GM19372 (cell line): Measurements from ENCODE around the gene NRGN.
A peak's percentile ranks its signal among the peaks of the same experiment; 100 is the strongest.
"Not testable (repeated sequence)": the region's sequence is repeated elsewhere in the genome, so short reads cannot be mapped to it uniquely, and the experiment has no call there.

ENCODE experiments used
- ATAC-seq: cut with Tn5 transposase; IDR thresholded peaks from one replicate; pipeline ENCODE4 v1.9.1; 2021; ENCODE audit warnings: mild to moderate bottlenecking, low read depth, moderate library complexity; ENCODE audit not compliant: unreplicated experiment

NRGN gene

DNA sequence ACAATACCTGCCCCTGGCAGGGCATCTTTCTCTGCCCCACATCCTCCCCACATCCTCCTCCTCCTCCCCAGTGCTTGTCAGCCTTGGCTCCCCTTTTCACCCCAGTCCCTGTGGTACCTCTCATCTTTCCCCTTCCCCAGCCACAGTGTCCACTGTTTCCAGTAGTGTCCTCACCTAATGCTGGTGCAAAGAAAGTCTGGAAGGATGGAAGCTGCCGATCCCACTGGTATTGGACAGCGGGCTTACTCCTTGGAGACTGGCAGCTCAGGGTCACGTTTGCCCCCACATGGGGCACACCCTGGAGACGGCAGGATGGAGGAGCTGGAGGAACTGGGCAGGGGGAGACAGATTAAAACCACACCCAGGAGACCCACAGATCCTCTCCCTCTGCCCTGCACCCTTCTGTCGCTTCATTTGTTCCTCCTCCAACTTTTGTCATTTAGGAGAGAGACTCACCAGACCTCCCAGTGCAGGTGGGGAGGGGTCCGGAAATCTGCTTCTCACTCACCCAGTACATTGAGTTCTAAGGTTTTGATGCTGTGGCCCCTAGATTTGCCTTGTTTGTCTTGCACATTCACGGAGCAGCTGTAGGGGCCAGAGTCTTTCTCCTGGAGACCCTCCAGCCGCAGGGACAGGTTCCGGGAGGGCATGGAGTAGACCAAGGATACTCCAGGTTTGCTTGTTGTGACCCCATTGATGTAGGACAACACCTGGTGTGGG lies 16.5 kb downstream of the NRGN start:
- ATAC-seq = no peak

- ATAC-seq = no peak
Observed at GRCh38 chr11:124756753-124757227, 17.0 kb downstream of the NRGN start.

DNA sequence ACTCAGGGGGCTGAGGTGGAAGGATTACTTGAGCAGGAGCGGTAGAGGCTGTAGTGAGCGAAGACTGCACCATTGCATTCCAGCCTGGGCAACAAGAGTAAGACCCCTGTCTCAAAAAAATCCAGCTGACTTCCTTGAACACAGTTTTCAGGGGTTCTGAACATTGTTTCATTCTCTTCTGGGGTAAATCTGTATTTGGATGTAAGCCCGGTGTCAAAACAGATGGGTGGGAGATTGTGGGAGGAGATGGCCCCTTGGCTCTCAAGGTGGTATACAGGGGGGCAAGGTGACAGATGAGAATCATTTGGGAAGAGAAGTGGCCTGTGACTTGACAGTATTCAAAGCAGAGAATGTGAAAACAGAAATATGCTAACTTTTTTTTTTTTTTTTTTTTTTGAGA lies 17.6 kb downstream of the NRGN start:
- no peak for ATAC-seq

DNA sequence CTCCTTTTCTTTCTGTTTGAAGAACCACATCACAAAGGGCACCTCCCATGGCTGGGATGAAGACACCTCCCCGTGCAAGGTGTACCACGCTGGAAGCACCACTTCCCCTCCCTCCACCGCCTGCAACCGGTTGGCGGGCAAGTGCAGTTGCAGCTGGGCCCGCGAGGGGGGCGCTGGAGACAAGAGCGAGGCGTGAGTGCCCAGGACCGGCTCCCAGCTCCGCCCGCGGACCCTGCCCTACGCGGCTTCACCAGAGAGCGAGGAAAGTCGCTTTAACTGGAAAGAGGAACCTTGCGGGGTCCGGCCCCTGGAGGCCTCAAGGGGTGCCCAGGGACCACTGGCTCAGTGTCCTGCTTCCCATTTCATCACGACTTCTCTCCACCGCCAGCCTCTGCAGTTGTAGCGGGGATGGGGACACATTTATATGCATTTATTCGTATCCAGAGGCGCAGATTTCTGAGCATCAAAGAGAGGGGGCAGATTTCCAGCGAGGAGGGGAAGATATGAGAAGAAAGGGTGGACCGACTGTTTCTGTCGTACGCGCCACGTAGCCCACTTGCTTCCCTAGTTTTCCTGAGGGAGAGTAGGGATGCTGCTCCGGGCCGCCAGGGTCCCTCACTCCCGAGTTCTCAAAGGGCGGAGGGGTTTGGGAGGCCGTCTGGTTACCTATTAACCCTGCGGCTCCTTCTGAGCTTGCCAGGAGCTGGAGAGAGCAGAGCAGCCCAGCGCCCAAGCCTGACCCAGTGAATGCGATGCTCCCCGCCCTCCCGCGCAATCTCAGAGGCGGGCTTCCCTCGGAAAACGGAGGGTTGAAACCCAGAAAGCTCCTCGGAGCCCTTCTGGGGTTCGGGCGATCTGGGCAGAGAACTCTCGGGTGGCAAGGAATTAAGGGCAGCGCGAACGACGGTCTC lies 18.9 kb downstream of the NRGN start:
- peak; percentile 42 for ATAC-seq

GRCh38 chr11:124759266-124760204 lies 19.8 kb downstream of the NRGN start:
- no peak for ATAC-seq

GRCh38 chr11:124760205-124760652 lies 20.5 kb downstream of the NRGN start:
- peak; percentile 29 for ATAC-seq

DNA sequence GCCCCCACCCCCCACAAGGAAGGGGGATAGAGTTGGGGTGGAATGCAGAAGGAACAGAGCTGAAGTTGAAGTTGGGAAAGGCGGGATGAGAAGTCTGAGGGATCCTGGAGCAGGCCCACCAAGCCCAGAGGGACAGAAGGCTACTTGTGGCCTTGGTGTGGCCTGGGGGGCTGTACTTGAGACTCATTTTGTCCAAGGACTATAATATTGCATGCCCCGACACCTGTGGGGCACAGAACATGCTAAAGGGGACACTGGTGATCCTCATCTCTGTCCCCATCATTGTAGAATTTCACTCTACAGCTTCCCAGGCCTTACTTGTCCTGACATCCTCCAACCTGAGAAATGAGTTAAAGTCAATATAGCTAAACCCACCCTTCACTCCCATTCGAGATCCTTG lies 21.1 kb downstream of the NRGN start:
- ATAC-seq = no peak

GRCh38 chr11:124761301-124762104 lies 21.8 kb downstream of the NRGN start:
- ATAC-seq = no peak

DNA sequence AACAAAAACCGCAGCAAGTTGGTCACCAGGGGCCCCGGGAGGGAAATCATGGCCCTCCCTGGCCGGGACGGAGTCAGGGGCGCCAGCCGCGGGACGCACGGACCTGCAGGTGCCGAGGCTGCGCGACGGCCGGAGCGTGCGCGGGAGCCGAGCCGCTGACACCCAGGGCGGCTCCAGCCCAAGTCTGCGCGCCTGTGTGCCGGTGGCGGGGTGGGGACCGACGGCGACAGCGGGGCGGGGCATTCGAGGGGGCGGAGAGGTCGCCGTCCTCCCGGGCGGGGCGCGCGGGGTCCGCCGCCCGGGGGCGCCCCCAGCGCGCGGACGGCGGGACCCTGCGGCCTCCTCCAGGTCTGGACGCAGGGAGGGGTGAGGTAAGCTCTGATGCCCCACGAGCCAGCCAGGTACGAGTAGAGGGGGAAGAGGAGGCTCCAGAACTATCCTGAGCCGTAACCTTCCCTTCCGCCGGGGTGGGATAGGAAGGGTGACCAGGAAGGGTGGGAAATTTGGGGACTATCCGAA lies 22.4 kb downstream of the NRGN start, which contains the start of gene ESAM:
TSS of gene ESAM (minus strand) at position 186 of the 519 bp plus-strand sequence. CDS start at position 50, 136 bp downstream.
- peak; percentile 54 for ATAC-seq

DNA sequence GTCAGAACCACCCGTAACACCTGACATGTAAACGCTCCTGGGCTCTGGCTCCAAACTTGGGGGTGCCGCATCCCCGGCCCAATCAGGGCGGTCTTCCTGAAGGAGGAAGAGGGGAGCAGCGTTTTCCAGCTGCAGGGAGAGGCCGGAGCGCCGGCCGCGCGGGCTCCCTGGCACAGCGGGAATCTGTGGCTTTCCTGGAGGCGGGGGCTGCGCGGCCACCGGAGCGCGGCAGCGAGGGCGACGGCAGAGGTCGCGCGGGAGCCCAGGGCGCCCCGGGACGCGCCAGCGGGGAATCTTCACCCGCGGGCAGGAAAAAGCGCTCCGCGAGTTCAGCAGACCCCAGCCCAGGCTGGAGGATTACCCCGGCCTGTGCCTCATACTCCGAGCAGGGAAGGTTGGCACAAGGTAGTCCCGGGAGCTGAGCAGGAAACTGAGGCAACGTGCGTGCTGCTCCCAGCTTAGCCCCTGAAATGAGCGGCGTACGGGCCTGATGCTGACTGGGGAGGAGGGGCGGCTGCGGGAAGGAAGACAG lies 22.9 kb downstream of the NRGN start:
- peak; percentile 7 for ATAC-seq

DNA sequence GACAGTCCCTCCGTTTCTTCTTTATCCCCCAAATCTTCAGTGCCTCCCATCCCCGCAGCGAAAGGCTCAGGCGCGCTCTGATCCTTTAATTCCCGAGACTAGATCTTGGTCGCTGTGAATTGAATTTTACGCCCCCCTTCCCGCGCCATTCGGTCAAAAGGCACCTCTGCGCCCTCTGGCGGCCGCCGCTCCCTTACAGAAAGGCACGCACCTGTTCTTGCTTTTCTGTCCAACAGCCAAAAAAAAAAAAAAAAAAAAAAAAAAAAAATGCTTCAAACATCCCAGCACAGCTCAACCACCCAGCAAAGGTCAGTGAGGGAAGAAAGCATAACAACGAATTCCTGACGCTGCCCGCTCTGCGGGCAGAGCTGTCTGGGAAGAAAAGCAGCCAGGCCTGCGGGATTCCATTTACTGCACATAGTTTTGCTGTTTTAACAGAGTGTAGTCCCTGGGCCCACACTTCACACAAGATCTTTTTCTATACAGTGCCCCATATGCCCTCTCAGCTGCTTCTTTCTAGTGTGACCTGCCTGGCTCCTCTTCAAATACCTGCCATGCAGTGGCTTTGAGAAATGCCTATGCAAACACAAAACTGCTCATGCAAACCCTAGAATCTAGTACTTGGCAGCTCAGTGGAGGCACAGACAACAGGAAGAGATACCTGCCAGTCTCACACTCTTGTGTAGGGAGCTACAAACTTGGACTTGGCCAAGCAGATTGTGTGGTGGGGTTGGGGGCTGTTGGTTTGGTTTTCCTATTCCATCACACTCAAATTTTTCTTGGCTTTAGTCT lies 23.6 kb downstream of the NRGN start:
- no peak for ATAC-seq

DNA sequence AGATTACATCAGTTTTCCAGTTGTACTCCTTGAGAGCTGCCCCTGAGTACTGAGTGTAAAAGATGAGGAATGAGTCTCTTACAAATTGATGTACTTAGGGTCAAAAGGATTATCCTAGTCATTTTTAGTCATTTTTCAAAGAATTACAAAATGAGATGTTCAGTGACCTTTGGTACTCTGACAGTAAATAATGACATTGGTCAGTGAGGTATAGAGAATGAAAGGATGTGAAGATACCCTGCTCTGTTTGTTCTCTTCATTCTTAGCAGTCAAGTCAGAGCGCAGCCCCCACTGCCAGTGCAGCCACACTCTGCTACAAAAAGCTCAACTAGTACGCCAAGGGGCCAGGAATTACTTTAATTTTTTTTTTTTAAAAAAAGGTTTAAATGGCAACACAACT lies 26.4 kb downstream of the NRGN start:
- no peak for ATAC-seq

- ATAC-seq = no peak
Observed at GRCh38 chr11:124768914-124769313, 29.2 kb downstream of the NRGN start.

- no peak for ATAC-seq
Observed at GRCh38 chr11:124769806-124770774, 30.3 kb downstream of the NRGN start.

- ATAC-seq = not testable (repeated sequence)
Observed at GRCh38 chr11:124770959-124771358, 31.2 kb downstream of the NRGN start.

- no peak for ATAC-seq
Observed at GRCh38 chr11:124776865-124777645, 37.3 kb downstream of the NRGN start.
